ENCODE measurements around the gene PARP1.
"Not testable (repeated sequence)": the region's sequence is repeated elsewhere in the genome, so short reads cannot be mapped to it uniquely, and the experiment has no call there.

Gene PARP1

DNA sequence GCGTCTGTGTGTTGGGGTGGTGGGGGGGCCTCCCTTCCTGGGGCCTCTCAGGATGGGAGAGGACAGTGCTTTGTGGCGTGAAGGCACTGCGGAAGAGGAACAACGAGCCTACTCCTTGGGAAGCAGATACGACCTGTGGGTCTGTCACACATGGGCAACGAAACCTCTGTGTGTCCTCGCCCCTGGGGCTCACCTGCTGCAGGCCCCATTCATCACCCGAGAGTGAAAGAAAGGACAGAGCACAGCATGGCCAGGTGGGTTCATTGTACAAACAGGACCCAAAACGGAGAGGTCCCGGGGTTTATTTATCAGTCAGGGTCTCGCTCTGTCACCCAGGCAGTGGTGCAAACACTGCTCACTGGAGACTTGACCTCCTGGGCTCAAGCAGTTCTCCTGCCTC lies 58.8 kb downstream of the PARP1 start:
- no peak for DNase-seq

DNA sequence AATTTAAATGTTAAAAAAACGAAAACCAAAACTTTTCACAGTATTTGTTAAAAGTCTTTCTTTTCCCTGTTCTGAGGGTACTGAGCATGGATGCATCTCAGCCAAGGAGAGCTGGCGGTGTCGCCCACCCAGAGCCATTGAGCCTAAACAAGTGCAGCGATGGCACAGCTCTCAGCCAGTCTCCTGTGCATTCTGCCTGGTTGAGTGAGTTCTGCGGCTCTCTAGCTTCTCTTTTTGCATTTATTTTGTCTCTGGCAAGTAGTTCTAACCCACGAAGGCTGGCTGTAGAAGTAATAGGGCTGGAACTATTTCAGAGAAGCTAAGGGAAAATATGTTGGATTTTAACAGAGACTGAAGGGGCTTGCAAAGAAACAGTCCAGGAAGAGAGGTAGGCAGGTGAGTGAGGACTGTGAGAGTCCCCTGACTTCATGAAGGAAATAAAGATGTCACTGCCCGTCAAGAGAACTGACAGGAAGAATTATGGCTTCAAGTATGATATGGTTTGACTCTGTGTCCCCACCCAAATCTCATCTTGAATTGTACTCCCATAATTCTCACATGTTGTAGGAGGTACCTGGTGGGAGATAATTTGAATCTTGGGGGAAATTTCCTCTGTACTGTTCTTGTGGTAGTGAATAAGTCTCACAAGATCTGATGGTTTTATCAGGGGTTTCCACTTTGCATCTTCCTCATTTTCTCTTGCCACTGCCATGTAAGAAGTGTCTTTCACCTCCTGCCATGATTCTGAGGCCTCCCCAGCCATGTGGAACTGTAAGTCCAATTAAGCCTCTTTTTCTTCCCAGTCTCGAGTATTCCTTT lies 63.2 kb downstream of the PARP1 start:
- no peak for DNase-seq

DNA sequence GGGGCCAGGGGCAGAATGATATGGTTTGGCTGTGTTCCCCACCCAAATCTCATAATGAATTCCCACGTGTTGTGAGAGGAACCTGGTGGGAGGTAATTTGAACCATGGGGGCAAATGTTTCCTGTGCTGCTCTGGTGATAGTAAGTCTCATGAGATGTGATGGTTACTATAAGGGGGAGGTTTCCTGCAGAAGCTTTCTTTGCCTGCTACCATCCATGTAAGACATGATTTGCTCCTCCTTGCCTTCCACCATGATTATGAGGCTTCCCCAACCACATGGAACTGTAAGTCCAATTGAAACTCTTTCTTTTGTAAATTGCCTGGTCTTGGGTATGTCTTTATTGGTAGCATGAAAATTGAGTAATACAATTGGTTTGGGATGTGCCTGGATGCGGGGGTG lies 65.2 kb downstream of the PARP1 start:
- DNase-seq: no peak

DNA sequence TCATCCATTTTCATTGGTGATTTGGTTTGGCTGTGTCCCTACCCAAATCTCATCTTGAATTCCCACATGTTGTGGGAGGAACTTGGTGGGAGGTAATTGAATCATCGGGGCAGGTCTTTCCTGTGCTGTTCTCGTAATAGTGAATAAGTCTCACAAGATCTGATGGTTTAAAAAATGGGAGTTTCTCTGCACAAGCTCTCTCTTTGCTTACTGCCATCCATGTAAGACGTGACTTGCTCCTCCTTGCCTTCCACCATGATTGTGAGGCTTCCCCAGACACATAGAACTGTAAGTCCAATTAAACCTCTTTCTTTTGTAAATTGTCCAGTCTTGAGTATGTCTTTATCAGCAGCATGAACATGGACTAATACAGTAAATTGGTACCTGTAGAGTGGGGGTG lies 67.8 kb downstream of the PARP1 start:
- not testable (repeated sequence) for DNase-seq

DNA sequence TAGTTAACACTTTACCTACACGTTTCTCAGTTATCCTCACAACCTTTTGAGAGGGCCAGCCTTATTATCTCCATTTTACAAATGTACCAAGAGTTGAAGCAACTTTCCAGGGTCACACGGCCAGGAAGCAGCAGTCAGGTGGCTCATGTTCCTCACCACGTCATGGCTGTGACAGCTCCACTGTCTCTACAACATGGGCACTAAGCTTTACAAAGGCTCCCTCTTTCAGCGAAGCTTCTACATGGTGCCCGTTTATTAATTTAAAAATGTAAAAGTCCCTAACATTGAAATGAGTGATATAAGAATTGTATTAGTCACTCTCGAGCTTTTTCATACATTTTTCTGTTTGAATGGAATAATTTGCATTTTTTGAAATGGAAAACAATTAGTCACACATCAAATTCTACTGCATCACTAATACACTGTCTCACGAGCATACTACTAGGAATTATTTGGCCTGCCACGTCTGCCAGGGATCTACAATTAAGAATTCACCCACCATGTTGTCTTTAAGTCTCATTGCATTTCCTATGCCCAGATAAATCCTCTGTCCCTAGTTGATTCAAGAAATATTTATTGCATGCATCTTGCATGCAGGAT lies 70.5 kb downstream of the PARP1 start:
- no peak for DNase-seq

DNA sequence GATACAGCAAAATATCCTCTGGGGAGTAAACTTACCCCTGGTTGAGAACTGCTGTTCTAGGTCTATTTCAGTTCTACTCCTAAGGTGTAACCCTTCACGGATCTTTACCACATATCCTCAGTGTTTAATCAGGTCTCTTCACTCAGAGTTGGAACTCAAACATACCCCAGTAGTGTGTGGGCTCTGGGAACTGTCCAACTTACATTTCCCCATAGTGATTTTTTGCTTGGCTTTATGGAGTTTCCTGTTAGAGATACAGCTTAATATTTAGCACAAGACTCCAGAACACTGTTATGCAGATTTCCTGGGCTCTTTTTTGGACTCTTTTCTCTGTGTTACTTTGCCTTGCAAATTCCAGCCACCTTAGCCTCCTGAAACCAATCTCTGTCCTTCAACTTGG lies 72.2 kb downstream of the PARP1 start:
- no peak for DNase-seq

DNA sequence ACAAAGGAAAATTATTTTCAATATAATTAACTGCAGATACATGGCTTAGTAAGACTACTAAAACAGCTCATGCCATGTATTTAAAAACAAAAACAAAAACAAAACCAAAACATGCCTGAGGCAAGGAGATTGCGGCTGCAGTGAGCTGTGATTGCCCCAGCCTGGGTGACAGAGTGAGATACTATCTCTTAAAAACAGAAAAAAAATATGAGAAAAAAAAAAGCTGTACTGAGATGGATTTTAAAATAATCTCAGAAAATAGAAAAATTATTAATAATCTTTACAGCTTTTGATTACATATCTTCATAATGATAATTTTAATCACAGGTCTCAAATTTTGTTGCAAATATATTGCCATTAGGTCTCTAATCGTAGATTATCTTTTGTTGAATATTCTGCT lies 74.9 kb downstream of the PARP1 start:
- no peak for DNase-seq

DNA sequence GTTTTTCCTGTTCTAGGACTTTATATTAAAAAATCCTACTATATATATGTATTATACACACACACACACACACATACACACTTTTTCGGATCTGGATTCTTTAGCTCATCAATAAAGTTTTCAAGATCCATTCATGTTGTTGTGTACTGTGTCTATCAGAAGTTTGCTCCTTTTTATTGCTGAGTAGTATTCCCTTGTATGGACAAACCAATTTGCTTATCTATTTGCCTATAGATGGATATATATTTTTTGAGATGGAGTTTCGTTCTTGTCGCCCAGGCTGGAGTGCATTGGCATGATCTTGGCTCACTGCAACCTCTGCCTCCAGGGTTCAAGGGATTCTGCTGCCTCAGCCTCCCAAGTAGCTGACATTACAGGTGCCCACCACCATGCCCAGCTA lies 78.7 kb downstream of the PARP1 start:
- no peak for DNase-seq

DNA sequence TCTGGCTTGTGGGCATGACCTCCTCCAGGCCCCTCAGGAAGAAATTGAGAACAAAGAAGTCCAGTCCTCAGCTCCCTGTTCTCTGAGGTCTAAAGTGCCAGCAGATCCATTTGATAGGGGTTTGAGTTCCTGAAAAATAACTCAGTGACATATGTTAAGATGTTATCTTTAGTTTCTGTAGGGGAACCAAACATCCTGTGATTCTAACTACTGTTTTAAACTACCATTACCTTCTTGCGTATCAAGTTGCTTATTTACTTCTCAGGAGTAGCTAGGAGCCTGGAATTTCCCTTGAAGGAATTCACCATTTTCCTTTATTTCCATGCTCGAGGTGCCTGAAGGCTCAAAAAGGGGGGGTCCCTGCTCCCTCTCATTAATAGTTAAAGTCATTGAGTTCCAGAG lies 80.1 kb downstream of the PARP1 start:
- DNase-seq: no peak

DNA sequence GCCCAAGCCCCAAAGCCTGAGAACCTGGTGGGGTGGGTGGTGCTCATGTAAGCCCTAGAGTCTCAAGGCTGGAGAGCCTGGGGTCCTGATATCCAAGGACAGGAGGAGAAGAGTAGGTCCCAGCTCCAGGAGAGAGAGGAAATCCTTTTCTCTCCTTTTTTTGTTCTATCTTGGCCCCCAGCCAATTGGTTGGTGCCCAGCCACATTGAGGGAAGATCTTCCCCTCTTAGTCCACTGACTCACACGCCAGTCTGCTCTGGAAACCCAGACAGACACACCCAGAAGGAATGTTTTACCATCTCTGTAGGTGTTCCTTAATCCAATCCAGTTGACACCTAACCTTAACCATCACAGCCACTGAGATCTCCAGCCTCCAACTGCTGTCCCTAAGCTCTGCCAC lies 82.7 kb downstream of the PARP1 start:
- DNase-seq: no peak

DNA sequence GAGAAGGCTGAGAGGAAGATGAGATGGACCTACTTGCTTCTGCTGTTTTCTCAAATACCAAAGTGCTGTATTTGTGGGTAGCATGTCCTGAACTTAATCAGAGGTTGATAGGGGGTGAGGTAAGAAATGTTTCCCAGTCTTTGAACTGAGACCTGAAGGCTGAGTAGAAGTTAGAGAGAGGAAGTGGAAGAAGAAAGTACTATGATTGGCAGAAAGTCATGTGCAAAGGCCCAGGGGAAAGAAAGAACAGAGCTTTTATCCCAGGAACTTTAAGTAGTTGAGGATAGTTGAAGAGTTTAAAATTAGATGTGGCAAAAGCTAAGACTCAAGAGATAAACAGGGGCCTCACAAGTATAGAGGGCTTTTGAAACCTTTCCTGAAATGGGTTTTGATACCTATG lies 83.4 kb downstream of the PARP1 start:
- DNase-seq: no peak

DNA sequence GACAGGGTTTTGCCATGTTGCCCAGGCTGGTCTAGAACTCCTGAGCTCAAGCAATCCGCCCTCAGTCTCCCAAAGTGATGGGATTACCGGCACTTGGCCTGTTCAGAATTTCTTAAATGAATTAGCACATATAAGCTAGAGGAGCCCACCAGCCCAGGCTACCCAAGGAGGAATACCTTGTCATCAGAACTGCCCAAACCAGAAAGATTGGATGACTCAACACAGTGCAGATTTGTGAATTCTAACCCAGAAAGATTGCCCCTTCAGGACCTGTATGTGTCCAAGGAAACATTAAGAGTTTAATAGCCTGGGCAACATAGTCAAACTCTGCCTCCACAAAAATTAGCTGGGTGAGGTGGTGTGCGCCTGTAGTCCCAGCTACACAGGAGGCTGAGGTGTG lies 84.9 kb downstream of the PARP1 start:
- no peak for DNase-seq

DNA sequence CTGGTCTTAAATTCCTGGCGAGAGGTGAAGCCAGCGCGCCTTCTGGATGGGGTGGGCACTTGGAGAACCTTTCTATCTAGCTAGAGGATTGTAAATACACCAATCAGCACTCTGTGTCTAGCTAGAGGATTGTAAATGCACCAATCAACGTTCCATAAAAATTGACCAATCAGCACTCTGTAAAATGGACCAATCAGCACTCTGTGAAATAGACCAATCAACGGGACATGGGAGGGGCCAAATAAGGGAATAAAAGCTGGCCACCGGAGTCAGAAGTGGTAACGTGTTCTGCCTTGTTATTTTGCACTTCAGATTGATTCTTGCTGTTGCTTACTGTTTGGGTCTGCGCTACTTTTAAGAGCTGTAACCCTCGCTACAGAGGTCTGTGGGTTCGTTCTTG lies 87.0 kb downstream of the PARP1 start:
- DNase-seq: no peak

DNA sequence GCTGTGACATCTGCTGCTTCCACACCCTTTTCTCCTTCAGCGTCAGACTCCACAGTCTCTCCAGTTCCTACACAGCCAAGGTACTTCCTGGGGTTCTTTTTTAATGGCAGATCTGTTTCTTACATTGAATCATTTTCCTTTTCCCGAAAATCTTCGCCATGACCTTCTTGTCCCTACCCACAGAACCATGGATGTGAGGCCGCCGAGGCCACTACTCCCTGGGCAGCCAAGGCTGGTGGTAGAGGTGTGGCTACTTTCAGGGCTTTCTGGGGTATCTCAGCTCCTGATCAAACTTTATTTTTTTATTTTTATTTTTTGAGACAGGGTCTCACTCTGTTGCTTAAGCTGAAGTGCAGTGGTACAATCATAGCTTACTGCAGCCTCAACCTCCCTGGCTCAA lies 89.4 kb downstream of the PARP1 start:
- no peak for DNase-seq

DNA sequence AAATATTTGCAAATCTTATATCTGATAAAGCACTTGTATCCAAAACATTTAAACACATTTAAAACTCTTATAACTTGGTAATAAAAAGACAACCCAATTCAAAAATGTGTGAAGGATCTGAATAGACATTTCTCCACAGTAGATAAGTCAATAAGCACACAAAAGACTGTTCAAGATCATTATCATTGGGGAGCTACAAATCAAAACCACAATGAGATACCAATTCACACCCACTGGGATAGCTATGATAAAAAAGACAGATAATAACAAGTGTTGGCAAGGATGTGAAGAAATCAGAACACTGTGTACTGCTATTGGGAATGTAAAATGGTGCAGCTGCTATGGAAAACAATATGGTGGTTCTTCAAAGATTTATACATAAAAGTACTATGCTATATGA lies 93.8 kb downstream of the PARP1 start:
- DNase-seq: no peak

DNA sequence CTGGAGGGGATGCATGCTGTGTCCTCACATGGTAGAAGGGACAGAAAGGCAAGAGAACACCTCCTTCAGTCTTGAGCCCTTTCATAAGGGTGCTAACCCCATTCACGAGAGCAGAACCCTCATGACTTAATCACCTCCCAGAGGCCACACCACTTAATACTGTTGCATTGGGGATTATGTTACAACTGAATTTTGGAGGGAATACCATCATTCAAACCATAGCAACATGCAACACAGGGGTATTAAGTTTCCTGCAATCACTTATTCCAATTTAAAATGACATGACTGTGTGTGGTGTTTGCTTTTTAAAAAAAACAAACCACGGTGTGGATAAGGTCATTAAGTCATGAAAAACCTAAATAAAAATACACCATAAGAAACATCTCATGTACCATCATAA lies 95.8 kb downstream of the PARP1 start:
- no peak for DNase-seq

DNA sequence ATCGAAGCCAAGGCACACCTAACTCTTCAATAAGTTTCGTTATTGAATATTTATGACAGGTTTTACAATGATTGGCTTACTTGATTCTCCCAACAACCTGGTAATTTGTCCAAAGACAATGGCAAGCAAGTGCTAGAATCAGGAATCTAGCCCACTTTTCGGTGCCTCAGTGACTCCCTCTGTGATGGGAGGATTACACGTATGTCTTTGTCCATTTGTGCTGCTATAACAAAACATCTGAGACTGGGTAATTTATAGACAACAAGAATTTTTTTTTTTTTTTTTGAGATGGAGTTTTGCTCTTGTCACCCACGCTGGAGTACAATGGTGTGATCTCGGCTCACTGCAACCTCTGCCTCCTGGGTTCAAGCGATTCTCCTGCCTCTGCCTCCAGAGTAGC lies 96.5 kb downstream of the PARP1 start:
- DNase-seq: no peak
